Activated CD8-positive, alpha-beta T cell treated with anti-CD3 and anti-CD28 coated beads for 36 hours (primary cell): ENCODE results near the gene ENTPD7. TPM values are rescaled to one million over a fixed set of nuclear protein-coding genes. Genes with fewer than 3 reads are reported as not detected.
A peak's percentile ranks its signal among the peaks of the same experiment; 100 is the strongest.

Experiments used
- ATAC-seq: fragments of 200-7000 bp; cut with Tn5 transposase; one replicate; pipeline ENCODE4 v1.10.0; 2021; ENCODE audit warnings: mild to moderate bottlenecking, moderate library complexity
- CTCF ChIA-PET: fragments of 350-600 bp; sonication (Branson Sonifier 250); formaldehyde crosslinking; loops from one replicate; lab custom pipeline; 2021; ENCODE audit warnings: antibody characterized with exemption; lab: Charles Lee
- POLR2A ChIA-PET: fragments of 350-600 bp; sonication (Branson Sonifier 250); formaldehyde crosslinking; loops from one replicate; lab custom pipeline; 2021; ENCODE audit warnings: antibody characterized with exemption; lab: Charles Lee
- DNase-seq: peaks from one replicate; pipeline ENCODE4 v3.0.0-alpha.2; 2020
- H3K27ac Mint-ChIP-seq: one replicate; pipeline ENCODE4 v1.8.0; 2021; ENCODE audit warnings: mild to moderate bottlenecking, mixed read lengths
- H3K27me3 Mint-ChIP-seq: one replicate; pipeline ENCODE4 v1.8.0; 2021; ENCODE audit warnings: mixed read lengths
- H3K36me3 Mint-ChIP-seq: one replicate; pipeline ENCODE4 v1.8.0; 2021; ENCODE audit warnings: low read depth, mixed read lengths
- H3K4me1 Mint-ChIP-seq: one replicate; pipeline ENCODE4 v1.8.0; 2021; ENCODE audit warnings: low read depth, mixed read lengths
- H3K4me3 Mint-ChIP-seq: one replicate; pipeline ENCODE4 v1.8.0; 2021; ENCODE audit warnings: mild to moderate bottlenecking, moderate library complexity, mixed read lengths
- H3K9me3 Mint-ChIP-seq: one replicate; pipeline ENCODE4 v1.8.0; 2021; ENCODE audit warnings: mixed read lengths
- CTCF ChIP-seq: fragments of 200-600 bp; IDR thresholded peaks from one replicate; pipeline ENCODE4 v1.8.0; 2022; ENCODE audit warnings: antibody characterized with exemption, mild to moderate bottlenecking
- intact Hi-C: fragments of 100-400 bp; cut with micrococcal nuclease; formaldehyde crosslinking; loops from one replicate; pipeline ENCODE4 v1.10.0; 2022
- total RNA-seq, 2 experiments: library from RNA; stranded (reverse); gene quantifications; one replicate each; pipeline ENCODE4 v1.2.3, GENCODE V29; 2021

ENTPD7 gene
- total RNA-seq, 2 experiments from 2014 or later, result 1.9 to 2.2 TPM

DNA sequence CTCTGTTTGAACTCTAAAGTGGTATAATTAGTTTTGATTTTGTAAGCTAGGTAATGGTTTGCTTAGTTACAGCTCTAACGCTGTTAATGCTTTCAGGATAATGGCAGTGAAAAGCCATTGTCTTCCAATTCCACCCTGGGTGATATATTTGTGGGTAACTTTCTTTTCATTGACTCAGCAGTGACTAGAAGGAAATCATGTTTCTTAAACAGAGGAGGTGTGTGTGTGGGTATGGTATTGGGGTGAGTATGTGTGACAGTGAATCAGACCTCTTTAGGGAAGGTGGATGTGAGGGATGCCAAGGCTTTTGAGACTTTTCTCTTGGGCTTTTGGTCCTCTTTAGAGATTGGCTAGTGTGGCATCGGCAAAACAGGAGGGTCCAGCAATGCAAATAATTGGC lies 13.6 kb downstream of the ENTPD7 start:
- ATAC-seq (peak; percentile 30), DNase-seq (no peak)
- Mint-ChIP-seq H3K36me3 (no peaks in the 10 kb centered on the region), H3K4me3 (no peak overlapping the region), H3K9me3 (no peaks in the 10 kb centered on the region), H3K27ac (no peak overlapping the region), H3K4me1 (peaks cover 11% of the 10 kb centered on the region), H3K27me3 (no peaks in the 10 kb centered on the region)
- CTCF ChIA-PET, result interaction anchor here (1.8 kb wide), 1 partner anchor 14 kb away, joined by 4 read pairs; the partner anchor contains the start of gene ENTPD7
- POLR2A ChIA-PET, result no interaction called here
- no peak for TF ChIP-seq CTCF
- intact Hi-C loops, result no loop called here

DNA sequence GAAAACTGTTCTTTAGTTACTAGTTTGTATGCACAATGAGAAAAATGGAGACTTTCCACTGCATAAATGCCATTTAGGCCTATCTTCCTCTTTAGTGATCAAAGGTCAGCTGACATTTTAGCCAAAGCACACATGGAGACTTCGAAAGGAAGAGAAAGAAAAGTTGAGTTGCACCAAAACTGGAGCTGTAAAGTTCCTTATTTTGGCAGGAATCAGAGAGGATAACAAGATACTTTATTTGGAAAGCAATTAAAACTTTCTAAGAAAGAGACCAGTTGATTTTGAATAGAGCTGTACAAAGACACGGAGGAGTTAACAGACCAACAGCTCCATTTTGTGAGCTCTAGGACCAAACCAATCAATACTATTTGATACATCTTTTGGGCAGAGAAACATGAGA lies 14.2 kb downstream of the ENTPD7 start:
- intact Hi-C loops, result no loop called here

GRCh38 chr10:99674762-99675161 lies 15.5 kb downstream of the ENTPD7 start:
- ATAC-seq (no peak), DNase-seq (no peak)
- ChIA-PET CTCF (interaction anchor here (0.8 kb wide), 1 partner anchor 36 kb away, joined by 3 read pairs; no protein-coding TSS in a partner anchor), POLR2A (no interaction called here)
- Mint-ChIP-seq H3K27me3 (no peaks in the 10 kb centered on the region), H3K36me3 (peaks cover 3% of the 10 kb centered on the region), H3K4me3 (no peak overlapping the region), H3K27ac (no peak overlapping the region), H3K9me3 (no peaks in the 10 kb centered on the region), H3K4me1 (peaks cover 11% of the 10 kb centered on the region)
- no peak for TF ChIP-seq CTCF
- intact Hi-C loops, result no loop called here

More for the DNA sequence above, 14.2 kb downstream of the ENTPD7 start:
- ATAC-seq (no peak), DNase-seq (no peak)
- Mint-ChIP-seq H3K27me3 (no peaks in the 10 kb centered on the region), H3K4me3 (no peak overlapping the region), H3K9me3 (no peaks in the 10 kb centered on the region), H3K36me3 (no peaks in the 10 kb centered on the region), H3K4me1 (peaks cover 11% of the 10 kb centered on the region), H3K27ac (no peak overlapping the region)
- ChIA-PET POLR2A (no interaction called here), CTCF (interaction anchor here (1.8 kb wide), 1 partner anchor 14 kb away, joined by 4 read pairs; the partner anchor contains the start of gene ENTPD7)
- no peak for TF ChIP-seq CTCF

DNA sequence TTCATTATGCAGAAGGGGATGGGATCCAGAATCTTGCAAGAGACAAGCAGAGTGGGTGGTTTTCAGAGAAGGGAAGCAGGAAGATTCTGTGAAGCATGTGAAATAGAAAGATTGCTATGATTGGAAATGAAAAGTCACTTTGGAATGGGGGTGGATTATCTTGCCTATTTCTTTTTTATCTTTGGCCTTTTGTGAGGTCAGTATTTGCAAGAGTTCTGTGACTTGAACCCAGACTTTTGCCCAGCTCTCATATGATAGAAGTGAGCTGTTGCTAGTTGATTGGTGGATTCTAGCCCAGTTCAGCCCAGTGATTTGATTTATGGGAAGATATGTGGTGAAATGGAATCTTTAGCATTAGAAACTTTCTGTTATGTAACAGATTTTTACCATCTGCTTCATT lies 17.1 kb downstream of the ENTPD7 start:
- no peak for TF ChIP-seq CTCF
- H3K4me3 Mint-ChIP-seq, result no peak overlapping the region
- H3K36me3 Mint-ChIP-seq, result peaks cover 5% of the 10 kb centered on the region
- DNase-seq (no peak), ATAC-seq (no peak)
- CTCF ChIA-PET, result interaction anchor here (0.6 to 1.1 kb wide), 2 partner anchors 65 to 240 kb away, joined by 3 read pairs; no protein-coding TSS in a partner anchor
- intact Hi-C loops, result no loop called here
- peaks cover 16% of the 10 kb centered on the region for H3K4me1 Mint-ChIP-seq
- H3K9me3 Mint-ChIP-seq, result no peaks in the 10 kb centered on the region
- no peaks in the 10 kb centered on the region for H3K27me3 Mint-ChIP-seq
- no peak overlapping the region for H3K27ac Mint-ChIP-seq
- POLR2A ChIA-PET, result interaction anchor here (0.7 kb wide), 1 partner anchor 15 kb away, joined by 3 read pairs; no protein-coding TSS in a partner anchor

DNA sequence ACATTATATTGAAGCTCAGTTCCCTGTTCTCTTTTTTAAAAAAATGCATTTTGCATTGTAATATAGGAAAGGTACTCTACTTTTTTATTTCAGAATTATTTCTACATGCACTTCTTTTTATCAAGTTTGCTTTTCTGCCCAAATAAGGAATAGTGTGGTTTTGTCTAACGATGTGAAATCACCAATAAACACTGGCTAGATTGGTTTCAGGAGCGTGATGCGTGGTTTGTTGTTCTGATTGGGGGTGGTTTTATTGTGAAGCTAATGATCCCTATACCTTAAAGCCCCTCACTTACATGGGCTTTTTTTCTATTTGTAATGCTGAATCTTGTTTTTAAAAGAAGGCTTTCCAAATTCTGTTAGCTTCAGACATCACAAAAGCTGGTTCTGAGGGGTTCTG lies 17.6 kb downstream of the ENTPD7 start:
- H3K4me3 Mint-ChIP-seq, result no peak overlapping the region
- peaks cover 5% of the 10 kb centered on the region for H3K36me3 Mint-ChIP-seq
- no peak overlapping the region for H3K27ac Mint-ChIP-seq
- DNase-seq (no peak), ATAC-seq (no peak)
- ChIA-PET POLR2A (interaction anchor here (0.7 kb wide), 1 partner anchor 15 kb away, joined by 3 read pairs; no protein-coding TSS in a partner anchor), CTCF (interaction anchor here (0.6 to 1.1 kb wide), 2 partner anchors 65 to 240 kb away, joined by 3 read pairs; no protein-coding TSS in a partner anchor)
- no peaks in the 10 kb centered on the region for H3K9me3 Mint-ChIP-seq
- intact Hi-C loops, result no loop called here
- peaks cover 16% of the 10 kb centered on the region for H3K4me1 Mint-ChIP-seq
- no peaks in the 10 kb centered on the region for H3K27me3 Mint-ChIP-seq
- no peak for TF ChIP-seq CTCF
